HG03469 (cell line): ENCODE measurements around the gene ATOH8.

Experiments used
- ATAC-seq: cut with Tn5 transposase; IDR thresholded peaks from one replicate; pipeline ENCODE4 v1.9.1; 2021; ENCODE audit warnings: mild to moderate bottlenecking, moderate library complexity, moderate number of reproducible peaks; ENCODE audit not compliant: unreplicated experiment

Gene ATOH8

GRCh38 chr2:85769236-85769982 is 15.6 kb downstream of the ATOH8 start:
- ATAC-seq: no peak

GRCh38 chr2:85769983-85770362 is 16.2 kb downstream of the ATOH8 start:
- no peak for ATAC-seq

DNA sequence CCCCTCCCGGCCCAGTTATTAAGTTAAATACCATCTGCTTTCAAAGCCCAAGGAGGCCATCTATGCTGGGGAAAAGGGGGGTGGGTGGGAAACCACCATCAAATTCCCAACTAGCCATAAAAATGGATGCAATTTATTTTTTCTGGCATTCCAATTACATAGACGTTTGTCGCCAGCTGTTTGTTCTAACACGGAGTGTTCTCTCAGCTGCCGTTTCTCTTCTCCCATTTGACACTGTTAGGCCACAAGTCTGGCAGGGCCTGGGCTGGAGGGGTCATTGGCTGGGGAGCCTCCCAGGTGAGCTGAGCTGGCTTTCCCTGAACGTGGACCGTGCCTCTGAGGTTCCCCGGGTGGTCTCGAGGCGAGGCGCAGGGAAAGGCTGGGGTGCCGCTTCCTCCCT is 16.6 kb downstream of the ATOH8 start:
- ATAC-seq: no peak

DNA sequence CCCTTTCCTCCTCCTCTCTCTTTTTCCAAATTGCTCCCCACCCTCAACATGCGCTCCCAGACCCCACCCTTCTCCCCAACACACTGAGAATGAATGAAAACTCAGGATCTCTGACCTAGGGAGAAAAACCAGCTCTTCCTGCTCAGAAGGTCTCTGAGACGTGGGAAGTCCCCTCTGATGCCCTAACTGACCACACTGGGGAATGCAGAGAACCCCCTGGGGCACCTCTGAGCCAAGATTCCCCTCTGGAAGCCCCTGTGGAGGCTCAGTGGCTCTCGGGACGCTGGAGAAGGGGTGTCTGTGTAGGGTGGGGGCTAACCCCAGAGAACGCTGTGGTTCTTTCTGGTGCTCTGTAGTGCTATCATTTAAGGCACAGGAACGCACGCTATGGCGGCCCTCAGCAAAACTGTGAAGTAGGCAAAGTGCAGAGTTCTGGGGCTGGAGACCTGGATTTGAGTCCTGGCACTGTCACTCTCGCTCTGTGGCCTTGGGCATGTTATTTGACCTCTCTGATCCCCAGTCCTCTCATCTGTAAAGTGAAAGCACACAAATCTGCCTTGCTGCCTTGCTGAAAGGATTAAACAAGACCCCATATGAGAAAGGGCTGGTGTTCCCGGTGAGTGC is 17.1 kb downstream of the ATOH8 start:
- no peak for ATAC-seq

- ATAC-seq: no peak
These were observed 17.7 kb downstream of the ATOH8 start for GRCh38 chr2:85771486-85771885.

GRCh38 chr2:85772019-85772745 is 18.4 kb downstream of the ATOH8 start:
- no peak for ATAC-seq

GRCh38 chr2:85772841-85773491 is 19.2 kb downstream of the ATOH8 start:
- no peak for ATAC-seq

GRCh38 chr2:85773692-85774091 is 19.9 kb downstream of the ATOH8 start:
- ATAC-seq: no peak

- no peak for ATAC-seq
These were observed 20.6 kb downstream of the ATOH8 start for GRCh38 chr2:85774126-85774978.

DNA sequence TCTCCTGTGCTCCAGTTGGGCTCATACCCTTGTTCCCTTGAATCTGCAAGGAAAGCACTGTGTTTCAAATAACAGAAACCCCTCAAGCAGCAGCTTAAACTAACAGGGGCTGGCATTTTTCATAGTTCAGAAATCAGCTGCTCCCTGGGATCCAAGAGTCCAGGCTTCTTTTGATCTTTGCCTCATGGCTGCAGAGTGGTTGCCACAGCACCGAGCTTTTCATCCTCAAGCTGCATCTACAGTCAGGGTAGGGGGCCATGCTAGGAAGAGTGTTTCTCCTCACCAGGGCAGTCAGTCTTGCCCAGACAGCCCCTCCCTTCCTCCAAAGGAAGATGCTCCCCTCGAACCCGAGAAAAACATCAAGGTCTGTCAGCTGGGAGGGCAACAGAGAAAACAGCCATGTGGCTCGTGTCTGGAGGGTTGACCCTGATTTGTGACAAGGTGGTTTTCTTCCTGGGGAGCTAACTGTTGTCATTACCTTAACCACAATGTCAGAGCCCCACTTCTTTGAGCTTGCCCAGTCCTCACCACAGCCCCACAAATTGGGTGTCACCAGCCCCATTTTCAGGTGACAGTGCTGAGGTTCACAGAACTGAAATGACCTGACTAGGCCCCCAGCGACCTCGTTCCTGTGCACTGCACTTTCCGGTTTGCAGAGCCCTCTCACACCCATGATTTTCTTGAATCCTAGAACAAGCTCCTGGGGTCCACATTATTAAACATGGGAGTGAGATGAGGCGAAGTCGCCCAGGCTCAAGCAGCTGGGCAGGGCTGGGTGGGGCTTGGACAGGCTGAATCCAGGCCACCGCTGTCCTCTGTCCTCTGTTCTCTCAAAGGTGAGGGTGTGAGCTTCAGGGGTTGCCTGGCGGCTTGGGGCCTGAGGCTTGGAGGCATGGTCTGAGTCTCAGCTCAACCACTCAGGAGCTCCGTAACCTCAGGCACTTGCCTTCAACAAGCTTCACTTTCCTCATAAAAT is 21.9 kb downstream of the ATOH8 start:
- no peak for ATAC-seq

DNA sequence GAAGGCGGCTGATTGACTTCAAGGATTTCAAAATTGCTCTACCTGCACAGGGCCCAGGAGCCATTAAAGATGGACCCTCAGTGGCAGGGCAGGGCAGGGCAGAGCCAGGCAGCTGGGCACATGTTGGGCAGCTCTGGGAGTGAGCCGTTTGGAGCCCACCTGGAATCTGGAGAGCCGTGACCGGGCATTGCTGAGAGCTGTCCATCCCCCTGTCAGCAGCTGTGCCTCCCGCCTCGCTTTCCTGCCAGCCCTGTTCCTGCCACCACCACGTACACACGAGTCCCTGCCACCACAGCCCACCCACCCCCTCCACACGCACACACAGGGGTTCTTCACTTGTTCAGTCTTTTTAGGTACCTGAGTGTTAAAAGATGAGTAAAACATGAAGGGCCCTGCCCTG is 22.9 kb downstream of the ATOH8 start:
- no peak for ATAC-seq

DNA sequence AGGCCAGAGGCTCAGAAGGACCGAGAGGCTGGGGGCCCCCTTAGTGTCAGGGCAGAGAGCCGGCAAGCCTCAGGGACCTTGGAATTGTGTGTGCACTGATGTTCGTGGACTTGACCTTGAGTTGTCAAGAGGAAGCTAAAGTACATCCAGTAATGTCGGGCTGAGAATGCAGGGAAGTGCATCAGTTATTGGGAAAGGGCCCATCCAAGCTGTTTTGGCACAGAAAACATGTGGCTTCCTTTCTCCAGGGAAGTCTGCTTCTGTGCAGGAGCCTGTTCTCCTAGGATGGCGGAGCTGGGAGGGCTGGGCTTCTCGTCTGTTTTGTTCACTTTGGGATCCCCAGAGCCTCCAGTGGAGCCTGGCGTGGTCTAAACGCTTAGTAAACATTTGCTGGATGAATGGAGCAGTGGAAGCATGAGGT is 23.7 kb downstream of the ATOH8 start:
- no peak for ATAC-seq

GRCh38 chr2:85778646-85779379 is 25.0 kb downstream of the ATOH8 start:
- no peak for ATAC-seq

- ATAC-seq: no peak
These were observed 26.0 kb downstream of the ATOH8 start for GRCh38 chr2:85779641-85780315.

DNA sequence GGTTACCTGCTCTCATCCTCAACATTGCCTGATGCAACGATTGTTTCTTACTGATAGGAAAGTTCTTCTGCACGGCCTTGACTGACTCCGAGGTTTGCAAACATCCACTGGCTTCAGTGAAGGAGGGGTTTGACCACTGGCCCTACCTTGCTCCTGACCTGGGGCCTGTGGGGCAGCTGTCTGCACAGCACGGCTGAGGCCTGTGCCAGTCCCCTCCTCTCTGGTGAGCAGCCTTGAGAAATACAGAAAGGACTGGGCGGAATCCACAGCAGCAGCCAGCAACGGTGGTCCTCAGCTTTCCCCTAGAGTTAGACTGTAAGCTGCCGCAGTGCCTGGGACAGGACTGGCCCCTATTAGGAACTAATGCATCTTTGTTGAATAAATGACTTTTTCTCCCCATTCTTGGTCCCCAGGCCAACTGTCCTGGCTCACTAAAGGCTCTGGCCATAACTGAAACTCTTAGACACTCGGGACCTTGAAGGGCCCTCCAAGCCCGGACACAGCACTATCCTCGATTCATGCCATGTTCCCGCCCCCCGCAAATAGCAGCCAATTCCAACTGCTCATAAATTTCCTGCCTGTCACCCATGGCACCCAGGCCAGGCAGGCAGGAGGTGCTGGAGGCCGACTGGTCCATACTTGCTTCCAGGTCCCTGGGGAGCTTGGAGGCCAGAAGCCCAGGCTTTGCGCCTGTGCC is 26.7 kb downstream of the ATOH8 start:
- no peak for ATAC-seq

- ATAC-seq: no peak
These were observed 27.2 kb downstream of the ATOH8 start for GRCh38 chr2:85781013-85781332.

GRCh38 chr2:85783796-85784195 is 30.0 kb downstream of the ATOH8 start:
- no peak for ATAC-seq
